Stimulated activated CD4-positive, alpha-beta T cell treated with anti-CD3 and anti-CD28 coated beads, Interleukin-1b, Interleukin-23, amount 100 ng/mL, for 48 hours (primary cell): ENCODE data around the gene PLEKHA8.
A peak's percentile ranks its signal among the peaks of the same experiment; 100 is the strongest.

Experiments used
- DNase-seq: peaks from one replicate; pipeline ENCODE4 v3.0.0-alpha.2; 2020

The PLEKHA8 gene

GRCh38 chr7:30028216-30028748 is at the start of gene PLEKHA8:
PLEKHA8 (plus strand) TSS chr7:30028412; CDS start chr7:30028763, 351 bp downstream.
- peak; percentile 85 for DNase-seq

GRCh38 chr7:29980151-29980550 is 48.1 kb upstream of the PLEKHA8 start:
- DNase-seq, result no peak

GRCh38 chr7:29987083-29987482 is 41.1 kb upstream of the PLEKHA8 start:
- no peak for DNase-seq

GRCh38 chr7:29987811-29988317 is 40.3 kb upstream of the PLEKHA8 start:
- DNase-seq, result no peak

- DNase-seq, result peak; percentile 2
Measured at GRCh38 chr7:29988424-29989256, 39.6 kb upstream of the PLEKHA8 start.

GRCh38 chr7:29989257-29989995 is 38.8 kb upstream of the PLEKHA8 start, which contains the start of gene SCRN1:
SCRN1 (minus strand) TSS chr7:29989801; CDS start chr7:29969067, 20,734 bp downstream.
- DNase-seq, result peak; percentile 4

GRCh38 chr7:29990931-29991330 is 37.3 kb upstream of the PLEKHA8 start:
- no peak for DNase-seq

- DNase-seq, result no peak
Measured at GRCh38 chr7:29991937-29992336, 36.3 kb upstream of the PLEKHA8 start.

GRCh38 chr7:29993140-29993539 is 35.1 kb upstream of the PLEKHA8 start:
- no peak for DNase-seq

- DNase-seq, result no peak
Measured at GRCh38 chr7:29995652-29996051, 32.6 kb upstream of the PLEKHA8 start.

- no peak for DNase-seq
Measured at GRCh38 chr7:29996321-29996720, 31.9 kb upstream of the PLEKHA8 start.

GRCh38 chr7:29998489-29998888 is 29.7 kb upstream of the PLEKHA8 start:
- DNase-seq, result no peak

- no peak for DNase-seq
Measured at GRCh38 chr7:30001998-30002397, 26.2 kb upstream of the PLEKHA8 start.

- DNase-seq, result no peak
Measured at GRCh38 chr7:30003098-30003497, 25.1 kb upstream of the PLEKHA8 start.

GRCh38 chr7:30005464-30005863 is 22.7 kb upstream of the PLEKHA8 start:
- DNase-seq, result no peak

- DNase-seq, result no peak
Measured at GRCh38 chr7:30010021-30010420, 18.2 kb upstream of the PLEKHA8 start.

- no peak for DNase-seq
Measured at GRCh38 chr7:30012757-30013156, 15.5 kb upstream of the PLEKHA8 start.

GRCh38 chr7:30018451-30018850 is 9.8 kb upstream of the PLEKHA8 start:
- DNase-seq, result no peak

- no peak for DNase-seq
Measured at GRCh38 chr7:30019387-30019786, 8.8 kb upstream of the PLEKHA8 start.

GRCh38 chr7:30019960-30020359 is 8.3 kb upstream of the PLEKHA8 start:
- DNase-seq, result no peak

GRCh38 chr7:30020535-30020934 is 7.7 kb upstream of the PLEKHA8 start:
- DNase-seq, result no peak

- no peak for DNase-seq
Measured at GRCh38 chr7:30022991-30023390, 5.2 kb upstream of the PLEKHA8 start.

- no peak for DNase-seq
Measured at GRCh38 chr7:30023524-30023923, 4.7 kb upstream of the PLEKHA8 start.
